CD14-positive monocyte (primary cell): Measurements from ENCODE around the gene C11orf97. TPM values are rescaled to one million over a fixed set of nuclear protein-coding genes. Genes with fewer than 3 reads are reported as not detected.
A peak's percentile ranks its signal among the peaks of the same experiment; 100 is the strongest.

Experiments
- DNase-seq, 3 donors: peaks; one replicate each; pipeline ENCODE4 v3.0.0-alpha.2; 2011 to 2022
- H2AFZ ChIP-seq: 2 replicates; pipeline ENCODE4 v1.6.0; 2012; ENCODE audit warnings: mild to moderate bottlenecking, low read depth, low read length, inconsistent platforms; ENCODE audit not compliant: insufficient read depth, poor library complexity, severe bottlenecking
- H3K27ac ChIP-seq, 2 donors: 1 replicate in 1 of 2; 2 replicates in 1 of 2; pipeline ENCODE4 v1.5.1; 2012 to 2013; ENCODE audit warnings: low read length in 2 of 2, control low read depth in 1 of 2, inconsistent platforms in 1 of 2, low read depth in 1 of 2, mild to moderate bottlenecking in 1 of 2
- H3K27me3 ChIP-seq, 2 donors: one replicate each; pipeline versions ENCODE4 v1.6.0 to v1.6.1; 2011 to 2013; ENCODE audit warnings: low read length in 2 of 2; ENCODE audit not compliant: control insufficient read depth in 2 of 2, insufficient read depth in 2 of 2
- H3K36me3 ChIP-seq, 2 donors: replicated peaks in 1 of 2; 1 replicate in 1 of 2; 2 replicates in 1 of 2; pipeline versions ENCODE4 v1.5.1 to v1.6.1; 2012 to 2013; ENCODE audit warnings: low read length in 2 of 2, control low read depth in 1 of 2, inconsistent platforms in 1 of 2, mild to moderate bottlenecking in 1 of 2; ENCODE audit not compliant: insufficient read depth in 2 of 2, control insufficient read depth in 1 of 2
- H3K4me1 ChIP-seq, 2 donors: 1 replicate in 1 of 2; 2 replicates in 1 of 2; pipeline versions ENCODE4 v1.5.1 to v1.6.1; 2012 to 2013; ENCODE audit warnings: low read length in 2 of 2, control low read depth in 1 of 2, inconsistent platforms in 1 of 2, mild to moderate bottlenecking in 1 of 2, moderate library complexity in 1 of 2; ENCODE audit not compliant: insufficient read depth in 2 of 2, control insufficient read depth in 1 of 2
- H3K4me2 ChIP-seq: replicated peaks from 2 replicates; pipeline ENCODE3; 2012; ENCODE audit warnings: low read length, moderate library complexity, mild to moderate bottlenecking; ENCODE audit not compliant: poor library complexity, severe bottlenecking; ENCODE audit errors: extremely low read depth
- H3K4me3 ChIP-seq, 3 experiments: fragments of 200-600 bp in 1 of 3; sonication (generic) in 1 of 3; replicated peaks in 1 of 3; 1 replicate in 2 of 3; 2 replicates in 1 of 3; pipeline ENCODE4 v1.5.1; 2011 to 2013; ENCODE audit warnings: low read length in 3 of 3, mild to moderate bottlenecking in 3 of 3, control low read depth in 2 of 3, low read depth in 2 of 3, inconsistent platforms in 1 of 3, moderate library complexity in 1 of 3
- H3K79me2 ChIP-seq: 2 replicates; pipeline ENCODE4 v1.6.0; 2012; ENCODE audit warnings: mild to moderate bottlenecking, control low read depth, inconsistent platforms, low read length, moderate library complexity; ENCODE audit not compliant: insufficient read depth
- H3K9ac ChIP-seq: 2 replicates; pipeline ENCODE4 v1.6.0; 2017; ENCODE audit warnings: low read length, mild to moderate bottlenecking; ENCODE audit not compliant: insufficient read depth, poor library complexity, severe bottlenecking
- H3K9me3 ChIP-seq, 2 donors: replicated peaks in 1 of 2; 1 replicate in 1 of 2; 2 replicates in 1 of 2; pipeline versions ENCODE4 v1.5.1 to v1.6.1; 2012 to 2013; ENCODE audit warnings: low read length in 2 of 2, control low read depth in 1 of 2; ENCODE audit not compliant: control insufficient read depth in 1 of 2, insufficient read depth in 1 of 2
- H4K20me1 ChIP-seq: 2 replicates; pipeline ENCODE4 v1.6.0; 2012; ENCODE audit warnings: mild to moderate bottlenecking, low read length, control low read depth, moderate library complexity; ENCODE audit not compliant: insufficient read depth
- H3K27ac Mint-ChIP-seq, 7 donors: one replicate each; pipeline ENCODE4 v1.8.0; 2020; ENCODE audit warnings: mild to moderate bottlenecking in 7 of 7, mixed read lengths in 7 of 7, moderate library complexity in 6 of 7, inconsistent platforms in 2 of 7
- H3K27me3 Mint-ChIP-seq, 3 donors: one replicate each; pipeline ENCODE4 v1.8.0; 2021 to 2022; ENCODE audit warnings: low read depth in 3 of 3, mild to moderate bottlenecking in 3 of 3, mixed read lengths in 3 of 3, moderate library complexity in 3 of 3, inconsistent platforms in 1 of 3
- H3K36me3 Mint-ChIP-seq, 2 donors: one replicate each; pipeline ENCODE4 v1.8.0; 2020; ENCODE audit warnings: mixed read lengths in 2 of 2, inconsistent platforms in 1 of 2, mild to moderate bottlenecking in 1 of 2
- H3K4me1 Mint-ChIP-seq: one replicate; pipeline ENCODE4 v1.8.0; 2020; ENCODE audit warnings: mild to moderate bottlenecking, mixed read lengths
- H3K4me3 Mint-ChIP-seq, 2 donors: one replicate each; pipeline ENCODE4 v1.8.0; 2020; ENCODE audit warnings: mild to moderate bottlenecking in 2 of 2, mixed read lengths in 2 of 2, moderate library complexity in 1 of 2
- H3K9me3 Mint-ChIP-seq, 7 donors: one replicate each; pipeline ENCODE4 v1.8.0; 2020 to 2022; ENCODE audit warnings: mixed read lengths in 7 of 7, mild to moderate bottlenecking in 6 of 7, moderate library complexity in 6 of 7, inconsistent platforms in 2 of 7
- WGBS: methylation state at CpG from one replicate; pipeline ENCODE4 v1.1.5; 2013; ENCODE audit warnings: missing lambda C conversion rate; ENCODE audit not compliant: insufficient coverage; 5-methylcytosine and 5-hydroxymethylcytosine counted together
- intact Hi-C, 2 donors: fragments of 100-400 bp; cut with micrococcal nuclease; formaldehyde crosslinking; loops; one replicate each; pipeline versions ENCODE4 v1.15.0 to v1.15.1; 2023
- polyA plus RNA-seq, 3 donors: library from polyadenylated mRNA; depleted of rRNA in 1 of 3; unstranded in 2 of 3; stranded (reverse) in 1 of 3; fragments of 300-500 nt in 2 of 3; fragments of >200 nt in 1 of 3; fragmentation: Illumina TruSeq in 2 of 3; gene quantifications; 1 replicate in 2 of 3; 2 replicates in 1 of 3; pipeline ENCODE4 v1.2.3, GENCODE V29; 2012 to 2021
- TF ChIP-seq, protein P1 (sequence below): fragments of 200-600 bp; IDR thresholded peaks from one replicate; pipeline ENCODE4 v1.8.0; 2022; ENCODE audit warnings: antibody characterized with exemption, mild to moderate bottlenecking

C11orf97 gene
- polyA plus RNA-seq, 3 donors = not detected

DNA sequence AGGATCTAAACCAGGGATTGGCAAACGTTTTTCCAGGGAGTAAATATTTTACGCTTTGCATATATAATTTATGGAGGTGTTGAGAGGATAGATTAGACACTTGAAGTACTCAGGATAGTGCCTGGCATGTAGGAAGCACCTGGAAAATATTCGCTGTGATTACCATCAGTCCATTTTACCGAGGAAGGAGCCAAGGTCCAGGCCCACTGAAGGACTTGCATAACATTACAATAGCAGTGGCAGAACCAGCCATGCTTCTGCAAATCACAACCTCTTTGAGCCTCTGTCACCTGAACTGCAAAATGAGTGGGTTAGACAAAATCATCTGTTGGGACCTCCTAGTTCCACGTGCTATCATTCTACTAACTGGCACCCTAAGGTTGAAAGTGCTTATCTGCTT lies 36.9 kb downstream of the C11orf97 start:
- H3K4me1 Mint-ChIP-seq = peaks cover 68% of the 10 kb centered on the region

DNA sequence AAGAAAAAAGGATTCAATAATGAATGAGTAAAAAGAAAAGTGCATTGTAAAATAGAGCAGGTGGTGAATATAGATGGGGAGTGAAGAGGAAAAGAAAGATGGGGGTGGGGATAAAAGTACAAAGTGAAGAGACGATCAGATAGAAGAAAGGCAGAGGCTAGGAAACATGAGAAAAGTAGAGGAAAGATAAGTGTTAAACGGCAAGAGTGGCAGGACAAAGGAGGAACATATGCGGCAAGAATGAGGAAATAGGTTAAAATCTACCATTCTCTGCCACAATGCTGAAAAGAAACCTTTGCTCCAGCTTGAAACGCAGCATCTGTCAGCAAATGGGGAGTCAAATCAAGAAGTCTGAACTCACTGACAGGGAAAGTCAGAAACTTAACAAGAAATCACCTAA lies 38.3 kb downstream of the C11orf97 start:
- peak overlapping the region; percentile 39 for H3K9ac ChIP-seq
- H3K4me1 Mint-ChIP-seq = peaks cover 73% of the 10 kb centered on the region
- H3K4me2 ChIP-seq = peak overlapping the region; percentile 93
- peaks cover 61 to 71% of the 10 kb centered on the region in 2 donors for H3K4me1 ChIP-seq
- no peaks in the 10 kb centered on the region for H3K9me3 Mint-ChIP-seq
- H3K27me3 Mint-ChIP-seq = peaks cover 0 to 2% (median 0%) of the 10 kb centered on the region in 3 donors
- H3K27ac ChIP-seq = peak overlapping the region in 1 of 2 donors; percentile 70
- H3K4me3 Mint-ChIP-seq = peak overlapping the region; percentile 60 to 89
- H4K20me1 ChIP-seq = peaks cover 27% of the 10 kb centered on the region
- peaks cover 100% of the 10 kb centered on the region for H3K79me2 ChIP-seq
- peak overlapping the region in 2 of 3 experiments; percentile 4 to 56 for H3K4me3 ChIP-seq
- no peaks in the 10 kb centered on the region for H3K9me3 ChIP-seq
- H3K27ac Mint-ChIP-seq = peak overlapping the region; percentile 82 to 94 (median 88)
- no peaks in the 10 kb centered on the region for H3K27me3 ChIP-seq
- intact Hi-C loops = no loop called here
- peak; percentile 33 to 63 (median 52) for DNase-seq
- WGBS = 0% methylated on average over 1 of the region's 4 CpGs
- H2AFZ ChIP-seq = peak overlapping the region; percentile 32
- peaks cover 8 to 14% of the 10 kb centered on the region in 2 donors for H3K36me3 Mint-ChIP-seq
- TF ChIP-seq, protein P1, sequence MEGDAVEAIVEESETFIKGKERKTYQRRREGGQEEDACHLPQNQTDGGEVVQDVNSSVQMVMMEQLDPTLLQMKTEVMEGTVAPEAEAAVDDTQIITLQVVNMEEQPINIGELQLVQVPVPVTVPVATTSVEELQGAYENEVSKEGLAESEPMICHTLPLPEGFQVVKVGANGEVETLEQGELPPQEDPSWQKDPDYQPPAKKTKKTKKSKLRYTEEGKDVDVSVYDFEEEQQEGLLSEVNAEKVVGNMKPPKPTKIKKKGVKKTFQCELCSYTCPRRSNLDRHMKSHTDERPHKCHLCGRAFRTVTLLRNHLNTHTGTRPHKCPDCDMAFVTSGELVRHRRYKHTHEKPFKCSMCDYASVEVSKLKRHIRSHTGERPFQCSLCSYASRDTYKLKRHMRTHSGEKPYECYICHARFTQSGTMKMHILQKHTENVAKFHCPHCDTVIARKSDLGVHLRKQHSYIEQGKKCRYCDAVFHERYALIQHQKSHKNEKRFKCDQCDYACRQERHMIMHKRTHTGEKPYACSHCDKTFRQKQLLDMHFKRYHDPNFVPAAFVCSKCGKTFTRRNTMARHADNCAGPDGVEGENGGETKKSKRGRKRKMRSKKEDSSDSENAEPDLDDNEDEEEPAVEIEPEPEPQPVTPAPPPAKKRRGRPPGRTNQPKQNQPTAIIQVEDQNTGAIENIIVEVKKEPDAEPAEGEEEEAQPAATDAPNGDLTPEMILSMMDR = no peak
- no peaks in the 10 kb centered on the region for H3K36me3 ChIP-seq

More for the DNA sequence above, 36.9 kb downstream of the C11orf97 start:
- Histone ChIP-seq H4K20me1 (peaks cover 31% of the 10 kb centered on the region), H3K36me3 (no peaks in the 10 kb centered on the region), H3K27ac (peak overlapping the region in 1 of 2 donors; percentile 96), H3K4me2 (peak overlapping the region; percentile 93), H3K27me3 (no peaks in the 10 kb centered on the region), H3K9ac (no peak overlapping the region), H3K4me1 (peaks cover 65 to 69% of the 10 kb centered on the region in 2 donors), H2AFZ (no peak overlapping the region), H3K79me2 (peaks cover 100% of the 10 kb centered on the region), H3K4me3 (peak overlapping the region in 1 of 3 experiments; percentile 91), H3K9me3 (no peaks in the 10 kb centered on the region)
- H3K27ac Mint-ChIP-seq = peak overlapping the region; percentile 25 to 85 (median 72)
- TF ChIP-seq, protein P1 = no peak
- intact Hi-C loops = loop anchor here in 1 of 2 donors (5.0 kb wide), 1 partner anchor 33 kb away; no protein-coding TSS in a partner anchor
- DNase-seq = peak in 2 of 3 donors; percentile 32 to 36
- H3K36me3 Mint-ChIP-seq = peaks cover 8 to 16% of the 10 kb centered on the region in 2 donors
- peaks cover 0 to 2% (median 0%) of the 10 kb centered on the region in 7 donors for H3K9me3 Mint-ChIP-seq
- WGBS = 34% methylated on average over 4 of the region's 5 CpGs
- peaks cover 0 to 2% (median 0%) of the 10 kb centered on the region in 3 donors for H3K27me3 Mint-ChIP-seq
- peak overlapping the region; percentile 27 to 67 for H3K4me3 Mint-ChIP-seq
